HepG2 (cell line): Measurements from ENCODE around the gene HDLBP. TPM values are rescaled to one million over a fixed set of nuclear protein-coding genes. Genes with fewer than 3 reads are reported as not detected.

ENCODE experiments used
- AKNA ChIP-seq: sonication (generic); formaldehyde crosslinking; IDR thresholded peaks from 2 replicates; pipeline ENCODE4 v1.4.0; 2020; ENCODE audit warnings: missing genetic modification reagents, borderline replicate concordance
- FOXJ3 ChIP-seq: sonication (generic); formaldehyde crosslinking; IDR thresholded peaks from 2 replicates; pipeline ENCODE4 v1.4.0; 2020; ENCODE audit warnings: missing genetic modification reagents, mild to moderate bottlenecking, borderline replicate concordance
- HNRNPK ChIP-seq: fragments of 200-400 bp; formaldehyde crosslinking; IDR thresholded peaks from 2 replicates; pipeline ENCODE4 v1.6.1; 2018; ENCODE audit warnings: low read length, low read depth, moderate library complexity, mild to moderate bottlenecking; ENCODE audit not compliant: poor library complexity, severe bottlenecking
- NFE2 ChIP-seq: sonication (generic); formaldehyde crosslinking; IDR thresholded peaks from 2 replicates; pipeline ENCODE4 v1.4.0; 2020; ENCODE audit warnings: missing genetic modification reagents
- NR3C1 ChIP-seq: sonication (generic); formaldehyde crosslinking; IDR thresholded peaks from 2 replicates; pipeline ENCODE4 v1.4.0; 2020; ENCODE audit warnings: missing genetic modification reagents
- PCBP2 ChIP-seq: fragments of 200-400 bp; formaldehyde crosslinking; optimal IDR thresholded peaks from 2 replicates; pipeline ENCODE3; 2018; ENCODE audit warnings: low read length, low read depth; ENCODE audit not compliant: poor library complexity, severe bottlenecking
- SMAD1 ChIP-seq: sonication (generic); formaldehyde crosslinking; IDR thresholded peaks from 2 replicates; pipeline ENCODE4 v1.4.0; 2020; ENCODE audit warnings: missing genetic modification reagents, low read depth, mild to moderate bottlenecking, borderline replicate concordance
- SMARCC2 ChIP-seq: fragments of 450-650 bp; IDR thresholded peaks from 2 replicates; pipeline ENCODE4 v1.6.1; 2017; ENCODE audit warnings: antibody characterized with exemption, mild to moderate bottlenecking
- SMARCE1 ChIP-seq: fragments of 450-650 bp; IDR thresholded peaks from 2 replicates; pipeline ENCODE4 v1.6.1; 2017; ENCODE audit warnings: borderline replicate concordance
- ZNF160 ChIP-seq: sonication (generic); formaldehyde crosslinking; IDR thresholded peaks from 2 replicates; pipeline ENCODE4 v1.8.0; 2022; ENCODE audit warnings: mild to moderate bottlenecking, inconsistent platforms, missing genetic modification reagents
- ZNF589 ChIP-seq: sonication (generic); formaldehyde crosslinking; conservative IDR thresholded peaks from 2 replicates; pipeline ENCODE4 v1.8.0; 2022; ENCODE audit warnings: mild to moderate bottlenecking, moderate library complexity, missing genetic modification reagents
- ZNF780A ChIP-seq: sonication (generic); formaldehyde crosslinking; IDR thresholded peaks from 2 replicates; pipeline ENCODE4 v1.8.0; 2022; ENCODE audit warnings: mild to moderate bottlenecking, missing genetic modification reagents, moderate library complexity
- polyA plus RNA-seq, 8 experiments: library from polyadenylated mRNA; depleted of rRNA in 3 of 8; stranded (reverse) in 7 of 8; unstranded in 1 of 8; fragments of >200 nt; fragmentation: Illumina TruSeq in 4 of 8; extraction: Trizol in 4 of 8; gene quantifications; 2 replicates each; pipeline versions ENCODE4 v1.2.1 to v1.2.3, GENCODE V29; 2011 to 2016; ENCODE audit warnings: low read depth in 4 of 8, missing spikeins in 1 of 8, mixed read lengths in 1 of 8; ENCODE audit not compliant: insufficient read depth in 1 of 8
- total RNA-seq, 5 experiments: library from RNA; depleted of rRNA; stranded (reverse); fragments of >200 nt; fragmentation: Illumina TruSeq; extraction: Trizol; gene quantifications; 2 replicates each; pipeline ENCODE4 v1.2.3, GENCODE V29; 2016; ENCODE audit warnings: low read depth in 1 of 5
- TF ChIP-seq, protein P1 (sequence below): sonication (generic); formaldehyde crosslinking; conservative IDR thresholded peaks from 2 replicates; pipeline ENCODE4 v1.4.0; 2020; ENCODE audit warnings: missing genetic modification reagents
- TF ChIP-seq, protein P2 (sequence below): sonication (generic); formaldehyde crosslinking; IDR thresholded peaks from 2 replicates; pipeline ENCODE4 v1.5.1; 2020; ENCODE audit warnings: mild to moderate bottlenecking, missing genetic modification reagents, borderline replicate concordance
- TF ChIP-seq, protein P3 (sequence below): sonication (generic); formaldehyde crosslinking; IDR thresholded peaks from 2 replicates; pipeline ENCODE4 v1.4.0; 2020; ENCODE audit warnings: missing genetic modification reagents
- TF ChIP-seq, protein P4 (sequence below): sonication (generic); formaldehyde crosslinking; IDR thresholded peaks from 2 replicates; pipeline ENCODE4 v1.5.0; 2020; ENCODE audit warnings: missing genetic modification reagents

HDLBP gene
- total and polyA plus RNA-seq, 2 of the 13 experiments (the other 11 are each of a cell fraction or from before 2014, with no cell fraction given) = 464 to 707 TPM

- TF ChIP-seq, protein P1, sequence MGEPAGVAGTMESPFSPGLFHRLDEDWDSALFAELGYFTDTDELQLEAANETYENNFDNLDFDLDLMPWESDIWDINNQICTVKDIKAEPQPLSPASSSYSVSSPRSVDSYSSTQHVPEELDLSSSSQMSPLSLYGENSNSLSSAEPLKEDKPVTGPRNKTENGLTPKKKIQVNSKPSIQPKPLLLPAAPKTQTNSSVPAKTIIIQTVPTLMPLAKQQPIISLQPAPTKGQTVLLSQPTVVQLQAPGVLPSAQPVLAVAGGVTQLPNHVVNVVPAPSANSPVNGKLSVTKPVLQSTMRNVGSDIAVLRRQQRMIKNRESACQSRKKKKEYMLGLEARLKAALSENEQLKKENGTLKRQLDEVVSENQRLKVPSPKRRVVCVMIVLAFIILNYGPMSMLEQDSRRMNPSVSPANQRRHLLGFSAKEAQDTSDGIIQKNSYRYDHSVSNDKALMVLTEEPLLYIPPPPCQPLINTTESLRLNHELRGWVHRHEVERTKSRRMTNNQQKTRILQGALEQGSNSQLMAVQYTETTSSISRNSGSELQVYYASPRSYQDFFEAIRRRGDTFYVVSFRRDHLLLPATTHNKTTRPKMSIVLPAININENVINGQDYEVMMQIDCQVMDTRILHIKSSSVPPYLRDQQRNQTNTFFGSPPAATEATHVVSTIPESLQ (CRISPR knock-in tag) = no peak
- peak; percentile 60; the same call in 1 of the 2 replicates for TF ChIP-seq SMAD1
- no peak for TF ChIP-seq ZNF780A (CRISPR knock-in tag)
- TF ChIP-seq AKNA (CRISPR knock-in tag) = peak; percentile 86; the same call in 1 of the 2 replicates
- TF ChIP-seq NR3C1 (CRISPR knock-in tag) = no peak
- TF ChIP-seq SMARCC2 = no peak
- no peak for TF ChIP-seq NFE2 (CRISPR knock-in tag)
- TF ChIP-seq HNRNPK = peak; percentile 51
- TF ChIP-seq, protein P2, sequence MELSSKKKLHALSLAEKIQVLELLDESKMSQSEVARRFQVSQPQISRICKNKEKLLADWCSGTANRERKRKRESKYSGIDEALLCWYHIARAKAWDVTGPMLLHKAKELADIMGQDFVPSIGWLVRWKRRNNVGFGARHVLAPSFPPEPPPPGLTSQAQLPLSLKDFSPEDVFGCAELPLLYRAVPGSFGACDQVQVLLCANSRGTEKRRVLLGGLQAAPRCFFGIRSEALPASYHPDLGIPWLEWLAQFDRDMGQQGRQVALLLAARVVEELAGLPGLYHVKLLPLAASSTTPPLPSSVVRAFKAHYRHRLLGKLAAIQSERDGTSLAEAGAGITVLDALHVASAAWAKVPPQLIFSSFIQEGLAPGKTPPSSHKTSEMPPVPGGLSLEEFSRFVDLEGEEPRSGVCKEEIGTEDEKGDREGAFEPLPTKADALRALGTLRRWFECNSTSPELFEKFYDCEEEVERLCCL (CRISPR knock-in tag) = peak; percentile 87
- no peak for TF ChIP-seq SMARCE1
- TF ChIP-seq, protein P3, sequence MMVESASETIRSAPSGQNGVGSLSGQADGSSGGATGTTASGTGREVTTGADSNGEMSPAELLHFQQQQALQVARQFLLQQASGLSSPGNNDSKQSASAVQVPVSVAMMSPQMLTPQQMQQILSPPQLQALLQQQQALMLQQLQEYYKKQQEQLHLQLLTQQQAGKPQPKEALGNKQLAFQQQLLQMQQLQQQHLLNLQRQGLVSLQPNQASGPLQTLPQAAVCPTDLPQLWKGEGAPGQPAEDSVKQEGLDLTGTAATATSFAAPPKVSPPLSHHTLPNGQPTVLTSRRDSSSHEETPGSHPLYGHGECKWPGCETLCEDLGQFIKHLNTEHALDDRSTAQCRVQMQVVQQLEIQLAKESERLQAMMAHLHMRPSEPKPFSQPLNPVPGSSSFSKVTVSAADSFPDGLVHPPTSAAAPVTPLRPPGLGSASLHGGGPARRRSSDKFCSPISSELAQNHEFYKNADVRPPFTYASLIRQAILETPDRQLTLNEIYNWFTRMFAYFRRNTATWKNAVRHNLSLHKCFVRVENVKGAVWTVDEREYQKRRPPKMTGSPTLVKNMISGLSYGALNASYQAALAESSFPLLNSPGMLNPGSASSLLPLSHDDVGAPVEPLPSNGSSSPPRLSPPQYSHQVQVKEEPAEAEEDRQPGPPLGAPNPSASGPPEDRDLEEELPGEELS (CRISPR knock-in tag) = no peak; the same call in 1 of the 2 replicates
- no peak for TF ChIP-seq PCBP2
- no peak; the same call in 1 of the 2 replicates for TF ChIP-seq ZNF589 (CRISPR knock-in tag)
- TF ChIP-seq FOXJ3 (CRISPR knock-in tag) = peak; percentile 40; the same call in 1 of the 2 replicates
- peak; percentile 59; the same call in 1 of the 2 replicates for TF ChIP-seq ZNF160
- TF ChIP-seq, protein P4, sequence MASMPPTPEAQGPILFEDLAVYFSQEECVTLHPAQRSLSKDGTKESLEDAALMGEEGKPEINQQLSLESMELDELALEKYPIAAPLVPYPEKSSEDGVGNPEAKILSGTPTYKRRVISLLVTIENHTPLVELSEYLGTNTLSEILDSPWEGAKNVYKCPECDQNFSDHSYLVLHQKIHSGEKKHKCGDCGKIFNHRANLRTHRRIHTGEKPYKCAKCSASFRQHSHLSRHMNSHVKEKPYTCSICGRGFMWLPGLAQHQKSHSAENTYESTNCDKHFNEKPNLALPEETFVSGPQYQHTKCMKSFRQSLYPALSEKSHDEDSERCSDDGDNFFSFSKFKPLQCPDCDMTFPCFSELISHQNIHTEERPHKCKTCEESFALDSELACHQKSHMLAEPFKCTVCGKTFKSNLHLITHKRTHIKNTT (CRISPR knock-in tag) = no peak
Measured at GRCh38 chr2:241315879-241316631, 583 bp upstream of the HDLBP start, which contains the start of gene SEPTIN2 (continued).
